NB4 (cell line): Measurements from ENCODE around the gene IRAK1.

Experiments
- DNase-seq: peaks from one replicate; pipeline ENCODE4 v3.0.0; 2010; ENCODE audit warnings: low read depth
- H3K4me3 ChIP-seq: one replicate; pipeline ENCODE4 v1.5.1; 2011; ENCODE audit warnings: mild to moderate bottlenecking, low read depth, low read length, moderate library complexity
- CTCF ChIP-seq: IDR thresholded peaks from one replicate; pipeline ENCODE4 v1.5.1; 2012; ENCODE audit warnings: low read depth, low read length
- MYC ChIP-seq: IDR thresholded peaks from 2 replicates; pipeline ENCODE4 v1.6.1; 2011; ENCODE audit warnings: low read depth, low read length
- POLR2A ChIP-seq: IDR thresholded peaks from 2 replicates; pipeline ENCODE4 v1.6.1; 2011; ENCODE audit warnings: mild to moderate bottlenecking; ENCODE audit not compliant: insufficient read length; ENCODE audit errors: extremely low read depth
- TF ChIP-seq, protein P1 (sequence below): IDR thresholded peaks from 2 replicates; pipeline ENCODE4 v1.6.1; 2011; ENCODE audit warnings: low read depth, low read length

Gene IRAK1

GRCh38 chrX:153972368-153973126 lies 47.2 kb downstream of the IRAK1 start, which contains the start of gene TMEM187:
TMEM187 (plus strand) TSS chrX:153972754; CDS start chrX:153982063, 9,309 bp downstream.
- peak within 1 kb of the TSS; percentile 90 for H3K4me3 ChIP-seq
- DNase-seq, result peak; percentile 96
- TF ChIP-seq POLR2A, result peak; percentile 40
- TF ChIP-seq MYC, result no peak

- peak within 1 kb of the TSS; percentile 90 for H3K4me3 ChIP-seq
- DNase-seq, result peak; percentile 92
- TF ChIP-seq, protein P1, sequence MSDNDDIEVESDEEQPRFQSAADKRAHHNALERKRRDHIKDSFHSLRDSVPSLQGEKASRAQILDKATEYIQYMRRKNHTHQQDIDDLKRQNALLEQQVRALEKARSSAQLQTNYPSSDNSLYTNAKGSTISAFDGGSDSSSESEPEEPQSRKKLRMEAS, result peak; percentile 46; the same call in 1 of the 2 replicates
- TF ChIP-seq POLR2A (peak; percentile 56), MYC (peak; percentile 80), CTCF (no peak)
Observed at GRCh38 chrX:153971450-153972367, 48.0 kb downstream of the IRAK1 start, which contains the start of gene HCFC1. HCFC1 (minus strand) TSS chrX:153971818; CDS start chrX:153970840, 978 bp downstream.

GRCh38 chrX:153971124-153971449 lies 48.6 kb downstream of the IRAK1 start:
- TF ChIP-seq POLR2A (peak; percentile 17), CTCF (no peak), MYC (peak; percentile 50; the same call in 1 of the 2 replicates)
- TF ChIP-seq, protein P1, result 0 out of 2 replicates have a peak, but pooled peaks have one; percentile 11
- H3K4me3 ChIP-seq, result peak overlapping the region; percentile 90
- peak; percentile 93 for DNase-seq

GRCh38 chrX:153970357-153971123 lies 49.2 kb downstream of the IRAK1 start:
- peak; percentile 85 for DNase-seq
- peak overlapping the region; percentile 90 for H3K4me3 ChIP-seq
- no peak for TF ChIP-seq POLR2A
- peak; percentile 59 for TF ChIP-seq MYC
- TF ChIP-seq, protein P1, result peak; percentile 69
- TF ChIP-seq CTCF, result no peak

DNA sequence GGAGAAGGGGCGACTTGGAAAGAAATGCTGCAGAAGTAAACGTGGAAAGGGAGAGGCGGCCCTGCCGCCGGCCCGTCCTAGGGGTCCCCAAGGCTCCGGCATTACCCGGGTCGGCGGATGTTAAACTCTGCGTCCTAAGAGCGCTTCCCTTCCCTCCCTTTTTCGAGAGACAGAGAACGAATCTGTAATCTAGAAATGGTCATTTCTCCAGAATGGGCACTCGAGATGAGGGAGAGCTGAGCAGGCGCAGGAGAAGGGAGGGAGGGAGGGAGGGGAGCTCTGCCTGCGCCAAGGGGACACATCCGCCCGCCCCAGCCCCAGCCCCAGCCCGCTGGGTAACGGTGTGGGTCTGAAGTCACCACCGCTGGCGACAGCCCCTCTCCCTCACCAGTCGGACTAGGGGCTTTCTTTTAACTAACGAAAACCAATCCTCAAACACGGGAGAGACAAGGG lies 49.8 kb downstream of the IRAK1 start:
- H3K4me3 ChIP-seq, result peak overlapping the region; percentile 90
- TF ChIP-seq MYC (no peak), CTCF (no peak), POLR2A (peak; percentile 15)
- TF ChIP-seq, protein P1, result no peak
- no peak for DNase-seq
